Stimulated activated CD4-positive, alpha-beta T cell treated with anti-CD3 and anti-CD28 coated beads, Interleukin-1b, Interleukin-23, amount 100 ng/mL, for 4 hours (primary cell): Measurements from ENCODE around the gene PAFAH2.

Source experiments
- DNase-seq, 2 donors: peaks; one replicate each; pipeline ENCODE4 v3.0.0-alpha.2; 2020; ENCODE audit warnings: low read depth in 2 of 2

The PAFAH2 gene

DNA sequence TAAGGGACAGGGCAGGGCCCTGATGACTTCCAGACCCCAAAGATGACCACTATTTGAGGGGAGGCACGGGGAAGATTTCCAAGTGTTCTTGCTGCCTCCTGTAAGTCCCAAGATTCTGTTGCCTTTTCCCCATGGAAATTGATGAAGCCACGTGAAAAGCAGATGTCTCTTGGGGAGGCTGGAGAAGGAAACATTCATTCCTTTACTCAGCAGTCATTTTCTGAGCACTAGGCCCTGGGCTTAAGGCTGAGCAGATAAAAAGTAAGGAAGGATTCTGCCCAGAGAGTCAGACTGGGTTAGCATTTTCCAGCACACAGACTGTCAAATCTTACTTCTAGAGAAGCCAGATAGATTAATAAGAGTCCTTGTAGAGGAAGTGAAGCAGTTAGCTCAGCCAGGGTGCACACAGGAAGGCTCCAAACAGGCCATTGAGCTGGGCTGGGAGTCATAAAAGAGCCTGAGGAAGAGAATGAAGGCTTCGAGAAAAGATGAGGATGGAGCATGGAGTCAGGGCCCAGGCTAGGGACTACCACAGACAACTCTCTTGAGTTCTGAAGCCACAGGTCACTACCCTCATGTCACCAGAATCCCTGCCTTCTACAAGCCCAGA, 33.9 kb upstream of the PAFAH2 start:
- DNase-seq, result no peak

DNA sequence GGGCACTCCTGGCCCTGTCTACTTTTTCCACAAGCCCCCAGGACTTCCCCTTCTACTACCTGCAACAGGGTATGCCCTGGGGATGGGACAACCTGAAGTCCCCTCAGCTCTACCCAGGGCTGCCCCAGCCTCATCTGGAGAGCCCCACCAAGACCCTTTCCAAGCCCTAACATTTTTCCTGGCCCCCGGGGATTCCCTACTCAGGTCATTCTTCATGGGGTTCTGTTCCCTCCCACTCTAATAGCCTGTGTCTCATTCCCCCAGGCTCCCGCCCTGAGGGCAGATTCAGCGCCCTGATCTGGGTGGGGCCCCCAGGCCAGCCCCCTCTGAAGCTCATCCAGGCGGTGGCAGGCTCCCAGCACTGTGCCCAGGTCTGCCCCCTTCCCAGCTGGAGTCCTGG, 33.3 kb upstream of the PAFAH2 start:
- no peak for DNase-seq

DNA sequence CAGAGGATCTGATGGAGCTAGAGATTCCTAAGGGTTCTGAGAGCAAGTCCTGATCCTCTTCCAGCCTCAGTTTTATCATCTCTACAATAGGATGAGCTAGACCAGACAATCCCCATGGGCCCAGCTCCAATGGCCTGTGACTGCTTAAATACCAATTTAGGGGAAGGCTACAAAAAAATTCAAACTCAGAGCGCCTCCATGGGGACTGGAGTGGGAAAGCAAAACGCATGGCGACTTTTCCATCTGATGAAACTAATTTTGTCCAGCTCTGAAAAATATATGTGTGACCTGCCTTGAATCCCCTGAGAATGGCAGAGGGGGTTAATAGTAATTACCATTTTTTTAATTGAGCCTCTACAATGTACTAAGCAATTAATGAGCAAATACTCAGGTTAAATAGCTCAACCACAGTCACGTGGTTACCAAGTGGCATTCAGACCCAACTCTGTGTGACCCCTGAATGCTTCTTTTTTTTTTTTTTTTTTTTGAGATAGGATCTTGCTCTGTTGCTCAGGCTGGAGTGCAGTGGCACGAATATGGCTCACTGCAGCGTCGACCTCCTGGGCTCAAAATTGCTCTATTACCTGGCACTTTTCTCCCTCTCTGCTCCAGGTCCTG, 32.1 kb upstream of the PAFAH2 start:
- DNase-seq, result no peak

DNA sequence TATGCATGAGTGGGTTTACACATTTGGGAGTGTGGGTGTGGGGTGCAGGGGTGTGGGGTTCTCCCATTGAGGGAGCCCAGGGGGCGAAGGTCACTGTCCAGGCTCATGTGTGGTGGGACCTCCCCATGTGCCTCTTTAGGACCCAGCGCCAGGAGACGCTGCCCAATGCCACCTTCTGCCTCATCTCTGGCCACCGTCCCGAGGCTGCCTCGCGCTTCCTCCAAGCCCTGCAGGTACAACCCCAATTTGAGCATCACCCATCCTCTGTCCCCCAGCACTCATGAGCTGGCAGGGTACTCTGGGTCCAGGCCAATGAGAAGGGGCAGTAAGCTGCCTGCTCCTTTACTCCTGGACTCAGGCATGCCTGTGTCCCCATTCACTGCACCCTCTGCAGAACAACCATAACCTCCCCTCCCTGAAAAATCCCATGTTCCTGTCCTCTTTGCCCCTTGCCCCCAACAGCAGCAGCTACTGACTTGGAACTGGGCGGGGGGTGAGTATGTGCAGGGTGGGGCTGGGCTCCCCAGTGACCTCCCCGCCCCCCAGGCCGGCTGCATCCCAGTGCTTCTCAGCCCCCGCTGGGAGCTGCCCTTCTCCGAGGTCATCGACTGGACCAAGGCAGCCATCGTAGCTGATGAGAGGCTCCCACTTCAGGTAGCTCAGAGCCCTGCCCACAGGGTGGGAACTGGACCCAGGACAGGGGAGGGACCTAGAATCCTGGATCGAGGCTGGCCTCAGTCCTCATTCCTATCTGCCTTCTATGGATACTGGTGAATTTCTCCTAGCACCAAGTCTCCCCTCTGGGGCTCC, 31.4 kb upstream of the PAFAH2 start:
- DNase-seq, result no peak

DNA sequence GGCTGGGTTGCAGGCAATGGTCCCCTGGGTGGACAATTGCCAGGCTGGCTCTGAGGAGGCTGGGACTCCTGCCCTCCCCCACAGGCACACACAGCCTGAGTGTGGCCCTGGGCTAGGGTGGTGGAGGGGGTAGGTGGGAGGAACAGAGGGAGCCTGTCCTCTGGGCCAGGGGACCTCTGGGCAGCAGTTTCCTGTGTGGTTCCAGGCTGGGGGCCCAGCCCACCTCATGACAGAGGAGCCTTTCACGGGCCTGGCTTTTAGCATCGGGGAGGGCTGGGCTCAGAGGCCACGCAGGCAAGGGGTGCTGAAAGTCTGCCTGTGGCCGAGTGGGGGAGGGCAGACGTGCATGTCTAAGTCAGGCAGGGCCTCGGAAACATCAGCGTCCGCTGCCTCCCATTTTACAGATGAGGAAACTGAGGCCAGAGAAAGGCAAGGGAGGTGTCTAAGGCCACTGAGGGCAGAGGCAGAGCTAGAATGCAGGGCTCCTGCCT, 30.7 kb upstream of the PAFAH2 start:
- no peak for DNase-seq

DNA sequence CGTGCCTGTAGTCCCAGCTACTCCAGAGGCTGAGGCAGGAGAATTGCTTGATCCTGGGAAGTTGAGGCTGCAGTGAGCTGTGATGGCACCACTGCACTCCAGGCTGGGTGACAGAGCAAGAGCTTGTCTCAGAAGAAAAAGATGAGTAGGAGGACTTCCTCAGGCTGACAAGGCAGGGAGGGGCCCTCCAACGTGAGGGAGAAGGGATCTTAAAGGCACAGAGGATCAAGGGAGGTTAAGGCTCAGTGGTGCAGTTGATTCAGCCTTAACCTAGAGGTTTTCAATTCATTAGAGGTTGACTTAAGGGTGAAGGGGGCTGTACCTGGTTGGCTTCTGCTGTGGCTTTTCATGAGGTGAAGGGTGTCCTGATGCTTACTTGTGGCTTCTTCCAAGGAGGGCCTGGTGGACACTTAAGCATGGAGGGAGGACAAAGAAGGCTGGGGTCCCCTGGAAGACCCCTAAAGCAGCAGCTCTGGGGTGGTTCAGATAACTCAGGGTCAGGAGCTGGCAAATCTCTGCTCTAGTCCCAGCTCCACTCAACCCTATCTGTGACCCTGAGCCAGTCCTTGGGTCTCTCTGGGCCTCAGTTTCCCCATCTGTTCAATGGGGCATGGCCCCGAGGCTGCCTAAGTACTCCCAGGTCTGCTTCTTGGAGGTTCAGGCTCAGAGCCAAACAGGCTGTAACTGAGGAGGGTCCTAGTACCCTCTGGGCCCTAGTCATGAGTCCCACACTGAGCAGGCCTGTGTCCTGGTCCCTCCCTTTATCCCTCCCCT, 30.0 kb upstream of the PAFAH2 start:
- DNase-seq, result no peak

DNA sequence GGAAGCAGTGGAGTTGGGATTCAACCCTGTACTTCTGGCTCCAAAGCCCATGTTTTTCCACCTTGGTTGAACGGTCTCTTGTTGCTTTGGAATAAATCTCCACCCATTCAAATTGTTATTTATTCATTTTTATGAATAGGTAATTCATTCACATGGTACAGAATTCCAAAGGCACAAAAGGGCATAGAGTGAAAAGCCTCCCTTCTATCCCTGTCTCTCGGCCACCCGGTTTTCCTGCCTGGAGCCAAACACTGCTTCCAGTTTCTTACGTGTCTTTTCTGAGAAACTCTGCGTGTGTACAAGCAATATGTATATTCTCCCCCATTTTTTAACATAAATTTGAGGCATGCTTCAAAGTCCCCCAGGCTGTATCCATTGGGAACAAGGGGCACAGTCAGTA, 27.7 kb upstream of the PAFAH2 start:
- DNase-seq, result no peak

DNA sequence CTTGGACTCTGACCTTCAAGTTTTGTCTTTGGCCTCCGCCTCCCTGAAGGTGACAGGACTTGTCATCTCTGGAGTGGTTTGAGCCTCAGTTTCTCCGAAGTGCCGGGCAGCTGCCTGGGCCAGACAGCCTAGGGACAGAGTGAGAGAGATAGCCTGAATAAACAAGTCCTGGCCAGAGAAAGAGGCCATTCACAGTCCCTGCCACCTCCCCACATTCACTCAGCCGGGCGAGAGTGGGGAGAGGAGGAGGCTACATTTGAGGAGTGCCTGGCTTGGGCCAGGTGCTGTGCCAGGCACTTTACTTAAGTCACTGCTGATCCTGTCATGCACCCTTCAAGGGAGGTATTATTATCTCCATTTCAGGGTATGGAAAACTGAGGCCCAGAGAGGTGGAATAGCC, 27.2 kb upstream of the PAFAH2 start:
- no peak for DNase-seq

DNA sequence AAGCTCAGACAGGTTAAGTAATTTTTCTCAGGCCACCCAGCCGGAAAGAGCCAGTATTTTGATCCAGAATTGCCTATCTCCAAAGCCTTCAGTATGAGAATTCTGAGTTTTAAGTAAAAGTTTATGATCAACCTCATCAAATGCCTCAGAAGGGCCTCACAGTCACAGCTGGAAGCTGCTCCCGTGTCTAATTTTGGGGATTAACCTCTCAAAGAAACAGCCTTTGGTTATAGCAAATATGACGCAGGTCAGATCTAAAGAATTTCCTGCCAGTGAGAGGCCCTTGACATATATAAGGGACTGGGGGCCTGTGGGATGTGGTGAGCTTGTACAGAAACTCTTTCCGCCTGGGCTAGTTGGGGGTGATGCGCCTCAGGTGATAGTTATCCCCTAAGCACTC, 26.0 kb upstream of the PAFAH2 start:
- no peak for DNase-seq

DNA sequence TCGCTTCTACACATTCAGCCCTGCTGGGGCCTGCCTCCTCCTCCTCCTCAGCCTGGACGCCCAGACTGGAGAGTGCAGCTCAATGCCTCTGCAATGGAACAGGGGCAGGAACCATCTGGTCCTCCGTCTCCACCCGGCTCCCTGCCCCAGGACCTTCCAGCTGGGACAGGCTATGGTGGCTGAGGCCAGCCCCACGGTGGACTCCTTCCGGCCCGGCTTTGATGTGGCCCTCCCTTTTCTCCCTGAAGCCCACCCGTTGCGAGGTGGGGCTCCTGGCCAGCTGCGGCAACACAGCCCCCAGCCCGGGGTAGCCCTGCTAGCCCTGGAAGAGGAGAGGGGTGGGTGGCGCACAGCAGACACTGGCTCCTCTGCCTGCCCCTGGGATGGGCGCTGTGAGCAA, 25.1 kb upstream of the PAFAH2 start:
- DNase-seq, result no peak

DNA sequence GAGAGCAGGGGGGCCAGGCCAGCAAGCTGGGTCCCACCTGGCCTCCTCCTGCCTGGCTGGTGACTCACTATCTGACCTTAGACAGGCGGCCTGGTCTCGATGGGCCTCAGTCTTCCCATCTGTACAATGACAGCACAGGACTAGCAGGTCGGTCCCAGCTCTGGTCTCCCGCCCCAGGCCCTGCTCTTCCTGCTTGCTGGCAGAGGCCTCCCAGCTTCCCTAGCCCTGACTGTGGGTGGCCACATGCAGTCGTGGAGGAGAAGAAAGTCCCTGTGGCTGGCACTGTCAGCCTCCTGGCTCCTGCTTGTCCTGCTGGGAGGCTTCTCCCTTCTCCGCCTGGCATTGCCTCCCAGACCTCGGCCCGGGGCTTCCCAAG, 24.5 kb upstream of the PAFAH2 start:
- DNase-seq, result no peak

DNA sequence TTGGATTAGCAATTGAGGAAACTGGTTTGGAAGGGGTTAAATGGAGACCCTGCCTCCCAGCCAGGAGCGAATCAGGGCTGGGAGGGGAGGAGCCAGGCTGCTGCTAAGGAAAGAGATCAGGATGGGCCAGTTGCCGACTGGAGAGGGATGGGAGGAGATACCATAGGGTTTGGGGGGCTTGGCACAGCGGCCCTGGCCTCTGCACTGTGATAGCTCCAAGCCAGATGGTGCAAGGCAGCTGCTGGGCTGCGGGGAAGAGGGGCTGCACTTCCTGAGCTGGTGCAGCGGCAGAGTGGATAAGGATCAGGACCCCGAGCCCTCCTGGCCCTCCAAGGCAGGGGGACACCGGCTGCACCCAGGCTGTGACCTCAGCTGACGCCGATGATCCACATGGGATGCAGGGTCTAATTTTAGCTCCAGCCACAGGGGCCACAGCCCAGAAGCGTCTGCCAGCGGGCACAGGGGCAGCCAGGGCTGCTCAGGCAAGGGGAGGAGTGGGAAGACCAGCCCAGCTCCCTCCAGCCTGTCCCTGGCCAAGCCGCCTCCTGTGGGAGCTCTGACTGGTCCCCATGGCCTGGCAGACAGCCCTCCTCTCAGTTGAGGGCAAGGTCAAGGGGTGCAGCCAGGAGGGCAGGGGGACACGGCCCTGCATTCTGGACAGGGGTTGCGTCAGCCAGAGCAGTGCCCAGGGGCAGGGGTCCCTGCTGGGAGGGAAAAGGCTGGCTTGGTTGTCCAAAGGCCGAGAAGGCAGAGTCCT, 24.0 kb upstream of the PAFAH2 start, which contains the start of gene EXTL1:
Gene EXTL1, plus strand, starts transcription at position 129 of the 757 bp plus-strand sequence. CDS start 872 bp downstream, outside the sequence.
- no peak for DNase-seq

DNA sequence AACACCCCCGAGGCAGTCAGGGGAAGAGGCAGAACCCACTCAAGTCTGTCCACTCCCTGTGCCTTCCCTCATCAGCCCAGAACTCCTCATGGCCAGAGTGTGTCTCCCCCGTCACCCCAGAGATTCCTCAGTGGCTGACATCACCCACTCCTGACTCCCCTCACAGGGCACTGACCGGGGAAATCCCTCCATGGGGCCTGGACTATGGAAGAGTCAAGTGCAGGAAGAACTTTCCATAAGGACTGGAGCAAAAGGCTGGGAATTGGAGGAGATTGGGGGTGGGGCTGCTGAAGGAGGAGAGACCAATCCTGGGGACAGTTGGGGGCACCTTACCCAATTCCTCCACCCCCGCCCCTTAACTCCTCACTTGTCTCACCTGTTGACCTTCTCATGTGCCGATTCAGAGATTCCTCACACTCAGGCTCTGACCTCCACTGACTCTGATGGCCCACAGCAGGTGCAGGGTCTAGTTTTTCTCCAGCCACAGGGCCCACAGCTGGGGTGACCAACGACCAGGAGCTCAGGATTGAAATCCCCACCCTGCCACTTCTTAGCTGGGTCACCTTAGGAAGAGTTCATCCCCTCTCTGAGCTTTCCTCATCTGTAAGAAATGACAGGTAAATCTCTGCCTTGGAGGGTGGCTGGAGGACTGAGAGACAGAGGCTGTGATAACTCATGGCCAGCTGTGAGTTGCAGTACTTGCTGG, 23.2 kb upstream of the PAFAH2 start:
- no peak for DNase-seq

DNA sequence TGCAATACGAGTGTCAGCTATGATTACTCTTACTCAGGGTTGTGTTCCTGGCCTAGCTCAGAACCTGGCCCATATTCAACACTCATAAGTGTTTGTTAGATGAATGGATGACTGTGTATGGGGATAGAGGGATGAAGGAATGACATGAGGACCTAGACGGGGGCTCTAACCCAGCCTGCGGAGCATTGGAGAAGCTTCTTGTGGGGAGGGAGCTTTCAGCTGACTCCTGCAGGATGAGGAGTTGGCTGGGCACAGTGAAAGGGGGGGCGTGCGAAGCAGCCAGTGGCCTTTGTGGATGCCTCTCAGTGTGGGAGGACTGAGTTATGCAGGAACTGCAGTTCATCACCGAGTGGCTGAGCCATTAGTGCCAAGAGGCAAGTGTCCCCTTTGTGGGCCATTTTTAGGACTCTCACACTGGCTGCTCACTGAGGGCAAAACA, 22.5 kb upstream of the PAFAH2 start:
- DNase-seq, result no peak

DNA sequence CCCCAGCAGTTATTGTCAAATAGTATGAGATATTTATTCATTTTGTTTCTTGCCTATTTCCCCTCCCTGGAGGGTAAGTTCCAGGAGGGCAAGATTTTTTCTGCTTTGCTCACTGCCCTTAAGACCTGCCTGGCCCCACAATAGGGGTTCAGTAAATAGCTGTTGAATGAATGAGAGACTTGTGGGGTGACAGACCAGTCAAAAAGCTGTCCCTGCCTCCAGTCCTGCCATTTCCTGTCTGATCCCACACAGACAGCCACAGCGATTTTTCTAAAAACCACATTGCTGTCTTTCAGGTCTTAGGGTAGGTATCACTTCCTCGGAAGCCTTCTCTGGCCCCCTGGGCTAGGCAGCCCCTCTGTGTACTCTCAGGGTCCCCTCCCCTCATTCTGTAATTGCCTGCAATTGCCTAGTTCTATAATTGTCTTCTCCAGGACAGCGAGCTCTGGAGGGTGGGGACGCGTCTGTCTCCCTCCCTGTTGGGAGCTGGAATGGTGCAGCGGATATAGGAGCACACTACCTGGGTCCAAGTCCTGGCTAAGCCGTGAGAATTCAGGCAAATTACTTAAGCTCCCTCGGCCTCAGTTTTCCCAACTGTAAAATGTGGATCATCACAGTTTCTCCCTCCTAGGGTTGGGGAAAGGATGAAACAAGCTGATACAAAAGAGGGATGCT, 21.9 kb upstream of the PAFAH2 start:
- no peak for DNase-seq

DNA sequence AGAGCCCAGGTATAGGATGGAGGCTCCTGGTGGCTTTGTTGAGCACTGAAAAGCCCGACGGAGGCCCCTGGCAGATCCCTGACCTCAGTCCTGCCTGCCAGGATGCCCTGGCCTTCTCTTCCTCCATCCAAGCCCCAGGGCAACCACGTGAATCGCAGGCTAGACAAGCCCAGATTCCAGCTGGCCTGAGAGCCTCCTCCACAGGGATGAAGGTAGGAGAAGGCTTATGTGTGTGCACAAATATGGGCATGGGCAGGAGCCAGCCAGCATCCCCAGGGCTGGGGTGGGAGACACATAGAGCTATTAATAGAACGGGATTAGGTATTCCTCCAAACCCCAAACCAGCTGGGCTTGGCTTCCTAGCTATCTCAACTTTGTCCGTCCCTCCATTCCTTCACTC, 19.7 kb upstream of the PAFAH2 start:
- no peak for DNase-seq

DNA sequence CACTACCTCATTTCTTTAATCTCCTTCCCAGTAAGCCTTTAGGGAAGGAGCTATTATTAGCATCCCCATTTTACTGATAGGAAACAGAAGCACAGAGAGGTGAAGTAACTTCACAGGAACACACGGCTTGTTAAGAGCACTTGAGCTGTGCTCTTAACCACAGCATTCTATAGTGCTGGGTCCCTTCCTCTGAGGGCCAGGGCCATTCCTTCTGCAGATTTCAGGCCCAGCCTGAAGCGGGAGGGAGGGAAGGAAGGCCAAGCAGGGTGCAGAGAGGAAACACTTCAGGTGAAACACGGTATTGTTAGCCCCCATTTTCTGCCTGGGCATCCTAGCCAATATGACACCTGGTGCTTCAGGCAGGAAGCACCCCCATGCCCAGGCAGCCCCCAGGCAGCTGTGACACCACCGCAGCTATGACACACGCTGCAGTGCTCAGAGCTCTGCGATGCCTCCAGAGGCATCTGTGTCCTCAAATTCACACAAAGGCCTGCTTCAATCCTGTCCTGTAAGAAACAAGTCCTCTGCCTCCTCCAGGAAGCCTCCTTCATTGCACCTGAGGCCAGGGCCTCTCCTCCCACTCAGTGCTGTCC, 19.2 kb upstream of the PAFAH2 start:
- no peak for DNase-seq

DNA sequence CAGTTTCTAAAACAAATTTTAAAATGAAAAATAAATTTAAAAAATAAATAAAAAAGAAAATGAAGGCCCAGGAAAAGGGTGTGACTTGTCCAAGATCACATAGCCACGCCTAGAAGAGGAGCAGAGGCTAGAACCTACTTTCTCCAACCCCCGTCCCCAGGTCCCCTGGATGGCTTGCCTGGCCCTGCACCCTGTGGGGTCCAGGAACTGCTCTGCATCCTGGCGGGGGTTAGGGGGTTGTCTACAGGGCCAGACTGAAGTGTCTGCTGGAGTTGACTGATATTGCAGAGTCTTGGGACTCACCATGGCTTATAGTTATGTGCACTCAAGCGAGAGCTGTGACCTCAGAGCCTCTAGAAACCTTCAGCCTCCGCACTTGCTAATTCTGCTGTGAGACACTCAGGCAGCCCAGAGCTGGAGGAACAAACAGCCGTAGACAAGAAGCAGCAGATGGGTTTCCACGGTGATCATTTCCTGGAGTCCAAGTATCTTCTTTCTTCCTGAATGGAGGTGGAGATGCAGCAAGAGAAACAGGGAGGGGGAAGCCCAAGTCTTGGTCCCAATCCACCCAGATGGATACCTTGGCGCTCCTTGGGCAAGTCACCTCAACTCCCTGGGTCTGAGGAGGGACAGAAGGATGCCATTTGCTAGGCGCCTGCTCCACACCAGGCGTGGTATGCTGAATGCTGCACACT, 18.5 kb upstream of the PAFAH2 start:
- no peak for DNase-seq

DNA sequence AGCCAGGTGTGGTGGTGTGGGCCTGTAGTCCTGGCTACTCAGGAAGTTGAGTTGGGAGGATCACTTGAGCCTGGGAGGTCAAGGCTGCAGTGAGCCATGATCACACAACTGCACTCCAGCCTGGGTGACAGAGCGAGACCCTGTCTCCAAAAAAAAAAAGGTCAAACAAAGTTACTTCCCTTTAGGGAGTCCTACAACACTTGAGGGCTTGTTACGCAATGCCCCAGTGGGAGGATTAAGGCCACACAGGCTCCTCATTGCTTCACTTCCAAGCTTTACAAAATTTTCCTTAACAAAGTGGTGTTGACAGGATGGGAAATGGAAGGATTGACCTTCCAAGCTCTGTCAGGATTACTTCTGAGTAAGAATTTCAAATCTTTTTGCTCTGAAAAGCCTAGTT, 17.5 kb upstream of the PAFAH2 start:
- DNase-seq, result no peak
